LNCAP (cell line): ENCODE measurements around the gene DDX54.

ENCODE experiments used
- TF ChIP-seq, protein P1 (sequence below): fragments of 450-650 bp; IDR thresholded peaks from 2 replicates; pipeline ENCODE4 v1.5.1; 2017; ENCODE audit warnings: mild to moderate bottlenecking

DDX54 gene

DNA sequence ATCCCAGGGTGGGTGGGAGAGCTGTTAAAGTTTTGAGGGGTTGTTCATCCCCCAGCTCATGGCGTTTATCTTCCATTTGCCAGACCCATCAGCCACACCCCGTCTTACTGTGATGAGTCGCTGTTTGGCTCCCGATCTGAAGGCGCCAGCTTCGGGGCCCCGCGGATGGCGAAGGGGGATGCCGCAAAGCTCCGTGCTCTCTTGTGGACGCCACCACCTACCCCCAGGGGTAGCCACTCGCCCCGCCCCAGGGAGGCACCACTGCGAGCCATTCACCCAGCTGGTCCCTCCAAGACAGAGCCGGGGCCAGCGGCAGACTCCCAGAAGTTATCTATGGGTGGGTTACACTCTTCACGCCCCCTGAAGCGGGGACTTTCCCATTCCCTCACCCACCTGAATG, 5.9 kb upstream of the DDX54 start:
- TF ChIP-seq, protein P1, sequence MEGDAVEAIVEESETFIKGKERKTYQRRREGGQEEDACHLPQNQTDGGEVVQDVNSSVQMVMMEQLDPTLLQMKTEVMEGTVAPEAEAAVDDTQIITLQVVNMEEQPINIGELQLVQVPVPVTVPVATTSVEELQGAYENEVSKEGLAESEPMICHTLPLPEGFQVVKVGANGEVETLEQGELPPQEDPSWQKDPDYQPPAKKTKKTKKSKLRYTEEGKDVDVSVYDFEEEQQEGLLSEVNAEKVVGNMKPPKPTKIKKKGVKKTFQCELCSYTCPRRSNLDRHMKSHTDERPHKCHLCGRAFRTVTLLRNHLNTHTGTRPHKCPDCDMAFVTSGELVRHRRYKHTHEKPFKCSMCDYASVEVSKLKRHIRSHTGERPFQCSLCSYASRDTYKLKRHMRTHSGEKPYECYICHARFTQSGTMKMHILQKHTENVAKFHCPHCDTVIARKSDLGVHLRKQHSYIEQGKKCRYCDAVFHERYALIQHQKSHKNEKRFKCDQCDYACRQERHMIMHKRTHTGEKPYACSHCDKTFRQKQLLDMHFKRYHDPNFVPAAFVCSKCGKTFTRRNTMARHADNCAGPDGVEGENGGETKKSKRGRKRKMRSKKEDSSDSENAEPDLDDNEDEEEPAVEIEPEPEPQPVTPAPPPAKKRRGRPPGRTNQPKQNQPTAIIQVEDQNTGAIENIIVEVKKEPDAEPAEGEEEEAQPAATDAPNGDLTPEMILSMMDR = no peak

DNA sequence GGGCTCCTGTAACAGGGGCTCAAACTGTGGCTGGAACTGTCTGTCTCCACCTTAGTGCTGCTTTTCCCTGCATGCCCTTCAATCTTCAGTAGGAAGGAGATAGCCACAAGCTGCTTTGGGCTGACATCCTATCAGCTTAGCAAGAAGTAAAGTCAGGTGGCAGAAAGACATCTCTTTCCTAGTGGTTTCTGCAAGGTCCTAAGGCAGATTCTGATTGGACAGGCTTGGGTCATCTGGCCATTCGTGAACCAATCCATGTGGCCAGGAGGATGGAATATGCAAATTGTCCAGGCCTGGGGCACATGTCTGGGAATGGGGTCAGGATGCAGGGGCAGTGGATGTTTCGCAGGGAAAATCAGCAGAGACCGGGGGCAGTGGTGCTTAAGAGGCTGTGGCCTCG, 5.5 kb upstream of the DDX54 start:
- TF ChIP-seq, protein P1 = no peak

DNA sequence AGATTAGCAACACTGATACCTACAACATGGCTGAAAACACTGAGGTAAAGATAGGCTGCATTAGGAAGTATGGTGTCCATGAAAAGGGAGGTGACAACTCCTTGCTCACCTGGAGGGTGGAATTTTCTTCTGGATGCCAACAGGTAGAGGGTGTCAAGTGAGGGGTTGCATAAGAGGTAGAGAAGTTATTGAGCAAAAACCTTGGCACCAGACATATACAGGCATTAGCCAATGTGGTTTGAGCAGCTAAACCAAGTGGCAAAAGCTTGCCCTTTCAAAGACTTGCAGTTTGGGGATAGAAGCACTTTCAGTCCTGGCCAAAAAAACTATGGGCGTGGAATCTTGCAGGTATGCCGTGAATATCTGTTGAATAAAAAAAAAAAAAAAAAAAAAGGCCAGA, 4.1 kb upstream of the DDX54 start:
- TF ChIP-seq, protein P1 = no peak

DNA sequence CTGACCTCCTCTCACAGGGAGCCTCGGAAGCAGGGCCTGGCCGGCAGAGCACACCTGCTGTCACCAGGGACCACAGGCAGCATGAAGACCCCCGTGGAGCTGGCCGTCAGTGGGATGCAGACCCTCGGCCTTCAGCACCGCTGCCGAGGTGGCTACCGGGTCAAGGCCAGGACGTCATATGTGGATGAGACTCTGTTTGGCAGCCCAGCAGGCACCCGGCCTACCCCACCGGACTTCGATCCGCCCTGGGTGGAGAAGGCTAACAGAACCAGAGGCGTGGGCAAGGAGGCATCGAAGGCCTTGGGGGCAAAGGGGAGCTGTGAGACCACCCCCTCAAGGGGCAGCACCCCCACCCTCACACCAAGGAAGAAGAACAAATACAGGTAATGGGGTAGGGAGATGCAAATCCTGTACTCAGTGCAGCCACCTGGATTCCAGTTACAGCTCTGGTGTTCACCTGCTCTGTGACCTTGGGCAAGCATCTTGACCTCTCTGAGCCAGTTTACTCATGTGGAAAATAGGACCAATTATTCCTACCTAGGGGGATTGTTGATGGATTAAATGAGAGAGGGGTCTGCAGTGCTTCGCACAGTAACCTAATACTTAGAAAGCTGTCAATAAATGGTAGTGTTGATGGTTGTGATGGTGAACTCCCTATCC, 1.5 kb upstream of the DDX54 start:
- TF ChIP-seq, protein P1 = no peak

DNA sequence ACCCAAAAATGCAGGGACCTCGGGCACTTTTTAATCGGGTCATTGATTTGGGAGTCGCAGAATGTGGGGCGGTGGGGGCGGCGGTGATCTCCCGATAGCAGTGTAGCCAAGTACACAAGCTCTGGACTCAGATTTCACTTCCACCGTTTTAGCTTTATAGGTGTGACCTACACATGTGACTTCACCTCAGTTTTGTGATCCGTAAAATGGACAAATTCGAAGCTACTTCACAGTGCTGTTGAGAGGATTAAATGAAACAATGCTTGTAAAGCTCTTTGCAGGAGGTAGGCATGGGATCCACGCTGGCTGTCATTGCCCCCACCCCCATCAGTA, 721 bp upstream of the DDX54 start:
- TF ChIP-seq, protein P1 = no peak

DNA sequence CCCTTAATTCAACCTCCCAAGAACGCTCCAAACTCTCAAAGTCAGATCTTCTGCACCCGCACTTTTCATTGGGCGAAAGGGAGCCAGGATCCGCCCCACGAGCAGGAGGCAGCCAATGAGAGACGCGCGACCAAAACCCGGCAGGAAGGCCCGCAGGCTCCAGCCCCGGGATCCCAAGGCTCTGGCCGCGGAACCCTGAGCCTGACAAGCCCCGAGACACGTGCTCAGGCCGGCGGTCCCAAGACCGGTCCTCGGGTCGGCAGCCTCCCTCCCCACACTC, 438 bp downstream of the DDX54 start:
- TF ChIP-seq, protein P1 = no peak

DNA sequence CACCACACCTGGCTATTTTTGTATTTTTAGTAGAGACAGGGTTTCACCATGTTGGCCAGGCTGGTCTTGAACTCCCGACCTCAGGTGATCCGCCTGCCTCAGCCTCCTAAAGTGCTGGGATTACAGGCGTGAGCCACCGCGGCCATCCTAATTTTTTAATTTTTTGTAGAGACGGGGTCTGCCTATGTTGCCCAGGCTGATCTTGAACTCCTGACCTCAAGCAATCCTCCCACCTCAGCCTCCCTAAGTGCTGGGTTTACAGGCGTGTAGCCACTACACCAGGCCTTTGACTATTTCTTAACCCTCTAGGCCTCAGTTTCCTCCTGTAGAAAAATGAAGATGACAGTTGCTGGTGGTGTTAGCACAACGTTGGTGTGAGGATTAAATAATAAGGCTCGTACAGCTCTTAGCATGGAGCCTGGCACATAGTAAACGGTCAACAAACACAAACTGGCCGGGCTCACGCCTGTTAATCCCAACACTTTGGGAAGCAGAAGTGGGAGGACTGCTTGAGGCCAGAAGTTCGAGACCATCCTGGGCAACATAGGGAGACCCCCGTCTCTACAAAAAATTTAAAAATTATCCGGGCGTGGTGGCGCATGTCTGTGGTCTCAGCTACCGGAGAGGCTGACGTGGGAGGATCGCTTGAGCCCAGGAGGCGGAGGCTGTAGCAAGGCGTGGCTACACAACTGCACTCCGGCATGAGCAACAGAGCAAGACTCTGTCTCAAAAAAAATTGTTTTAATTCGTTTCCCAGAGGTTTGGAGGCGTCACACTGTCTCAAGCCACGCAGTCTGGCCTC, 979 bp downstream of the DDX54 start:
- TF ChIP-seq, protein P1 = no peak
